ENCODE results near the gene TJP3.

Gene TJP3

GRCh38 chr19:3783660-3784584, 75.7 kb downstream of the TJP3 start:
- DNase-seq (peak; percentile 65), ATAC-seq (peak; percentile 38)

- no peak for DNase-seq
- no peak for ATAC-seq
These were observed 76.6 kb downstream of the TJP3 start for GRCh38 chr19:3784607-3785450.

DNA sequence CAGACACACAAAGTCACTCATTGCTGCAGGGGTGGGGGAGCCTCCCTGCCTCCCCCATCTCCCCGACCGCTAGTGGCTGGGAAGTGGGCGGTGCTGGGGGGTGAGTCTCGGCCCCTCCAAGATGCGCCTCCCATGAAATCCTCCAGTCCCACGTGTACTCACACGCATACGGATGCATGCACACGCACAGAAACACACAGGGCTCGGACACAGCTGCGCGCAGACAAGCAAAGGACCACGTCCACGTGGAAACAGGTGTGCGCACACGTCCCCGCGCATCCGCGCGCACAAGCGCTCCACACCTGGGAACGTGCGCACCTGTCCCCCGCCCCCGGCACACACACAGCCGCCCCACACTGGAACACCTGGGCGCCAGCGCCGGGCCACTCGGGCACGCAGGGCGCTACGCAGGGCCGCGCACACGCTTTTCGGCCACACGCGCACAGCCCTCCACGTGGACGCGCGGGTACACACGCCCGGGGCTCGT, 77.3 kb downstream of the TJP3 start:
- ATAC-seq = peak; percentile 33
- peak; percentile 40 for DNase-seq

DNA sequence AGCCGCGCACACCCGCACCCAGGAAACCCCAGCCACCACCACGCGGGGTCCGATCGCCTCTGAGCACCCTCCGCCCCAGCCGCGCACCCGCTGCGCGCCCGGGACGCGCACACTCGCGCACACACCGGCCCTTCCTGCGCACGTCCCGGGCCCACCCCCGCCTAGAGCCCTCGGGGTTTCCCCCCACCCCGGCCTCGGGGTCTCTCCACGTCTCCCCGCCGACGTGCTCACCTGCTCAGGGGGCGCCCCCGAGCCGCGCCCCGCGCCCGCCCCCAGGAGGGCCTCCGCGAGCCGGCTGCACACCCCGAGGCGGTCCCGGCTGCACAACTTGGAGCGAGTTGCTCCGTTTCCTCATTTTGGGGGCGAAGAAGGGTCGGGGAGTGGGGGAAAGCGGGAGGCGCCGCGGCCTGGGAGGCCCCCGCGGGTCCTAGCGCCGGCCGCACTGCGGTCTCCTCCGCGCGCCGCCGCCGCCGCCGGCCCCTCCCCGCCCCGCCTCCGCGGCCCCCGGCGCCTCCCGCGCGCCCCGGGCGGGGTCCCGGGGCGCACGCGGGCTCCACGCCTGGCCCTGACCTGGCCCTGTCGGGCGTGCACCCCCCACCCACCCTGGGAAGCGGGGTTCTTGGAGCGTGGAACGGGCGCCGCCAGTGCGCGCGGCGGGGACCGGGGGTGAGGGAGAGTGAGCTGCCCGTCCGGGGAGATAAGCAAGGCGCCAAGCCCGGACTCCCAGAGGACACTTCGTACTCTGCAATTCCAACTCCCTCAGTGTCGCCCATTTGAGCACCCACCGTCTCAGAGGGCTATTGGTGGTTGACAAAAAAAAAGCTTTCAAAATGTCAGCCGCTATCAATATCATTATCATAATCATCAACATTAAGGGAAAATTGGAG, 78.0 kb downstream of the TJP3 start, which contains the start of gene MATK:
Gene MATK (minus strand): TSS at position 444 of the 887 bp plus-strand sequence. CDS start 1,246 bp downstream, outside the sequence.
- DNase-seq (peak; percentile 54), ATAC-seq (peak; percentile 50)

GRCh38 chr19:3788996-3789778, 81.0 kb downstream of the TJP3 start:
- ATAC-seq (peak; percentile 35), DNase-seq (peak; percentile 30)

GRCh38 chr19:3790209-3790734, 82.1 kb downstream of the TJP3 start:
- no peak for DNase-seq
- no peak for ATAC-seq

DNA sequence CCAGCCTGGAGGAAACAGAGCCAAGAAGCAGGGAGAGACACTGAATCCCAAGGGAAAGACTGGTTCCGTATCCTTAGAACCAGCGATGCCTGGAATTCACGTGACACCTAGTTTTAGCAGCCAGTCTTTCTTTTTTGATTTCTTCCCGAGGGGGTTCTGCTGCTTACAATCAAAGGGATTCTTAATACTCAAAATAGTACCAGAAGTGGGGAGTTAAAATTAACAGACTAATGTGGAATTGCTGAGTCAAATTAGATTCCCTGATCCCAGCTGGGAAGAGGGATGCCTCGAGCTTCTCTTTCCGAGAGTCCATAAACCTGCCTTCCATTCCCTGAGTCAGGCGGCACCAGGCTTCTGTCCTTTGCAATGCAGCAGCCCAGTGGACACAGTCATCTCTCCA, 82.8 kb downstream of the TJP3 start:
- DNase-seq (no peak), ATAC-seq (no peak)

- ATAC-seq = no peak
- no peak for DNase-seq
These were observed 83.9 kb downstream of the TJP3 start for GRCh38 chr19:3792114-3792513.

- DNase-seq = no peak
- no peak for ATAC-seq
These were observed 85.6 kb downstream of the TJP3 start for GRCh38 chr19:3793799-3794198.

DNA sequence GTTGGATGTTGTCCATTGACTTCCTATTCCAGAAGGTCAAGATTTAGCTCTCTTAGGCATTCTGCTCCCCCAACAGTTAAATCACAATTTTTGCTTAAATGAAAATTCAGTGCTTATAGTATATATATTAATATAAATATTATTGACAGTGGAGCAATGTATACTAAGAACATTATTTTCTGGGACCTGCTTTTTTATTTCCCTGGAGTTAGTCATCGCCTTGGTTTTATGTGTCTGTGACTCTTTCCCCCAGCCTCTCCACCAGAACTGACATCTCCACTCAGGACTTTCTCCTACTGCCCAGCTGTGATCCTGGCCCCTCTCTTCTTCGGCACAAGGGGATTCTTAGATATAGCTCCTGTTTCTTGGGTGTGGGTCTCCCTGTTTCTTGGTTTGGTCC, 88.2 kb downstream of the TJP3 start:
- ATAC-seq = no peak

DNA sequence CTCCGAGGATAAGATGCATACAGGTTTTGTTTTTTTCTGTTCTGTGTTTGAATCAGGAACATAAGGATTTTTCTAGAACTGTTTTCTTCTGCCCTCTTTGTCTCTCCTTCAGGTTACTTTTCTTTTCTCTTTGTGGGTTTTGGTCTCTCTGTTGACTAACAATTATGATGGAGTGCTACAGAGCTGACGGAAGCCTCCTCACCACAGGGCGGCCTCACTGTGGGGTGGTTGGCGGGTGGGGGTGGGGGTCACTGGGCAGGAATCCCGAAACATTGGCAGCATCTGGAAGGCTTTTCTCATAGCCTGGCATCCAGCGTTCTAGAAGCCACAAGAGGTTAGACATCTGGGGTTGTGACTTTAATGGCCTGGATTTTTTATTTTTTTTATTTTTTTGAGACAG, 90.0 kb downstream of the TJP3 start:
- ATAC-seq = peak; percentile 68
- no peak for DNase-seq

More for the DNA sequence above, 88.2 kb downstream of the TJP3 start:
- no peak for DNase-seq

Measured in stimulated activated naive CD8-positive, alpha-beta T cell treated with anti-CD3 and anti-CD28 coated beads, Interleukin-15, Interleukin-2, amounts not matched to agents 100 U/mL and 50 U/mL, for 24 hours (primary cell).